Posterior vena cava (tissue), 2 donors: ENCODE measurements around the gene RNF224. TPM values are rescaled to one million over a fixed set of nuclear protein-coding genes. Genes with fewer than 3 reads are reported as not detected.

Source experiments
- DNase-seq: peaks from one replicate; pipeline ENCODE4 v3.0.0-alpha.2; 2020; ENCODE audit warnings: low spot score
- intact Hi-C, 2 donors: fragments of 100-400 bp; cut with DNase I; formaldehyde crosslinking; loops; one replicate each; pipeline versions ENCODE4 v1.14.1 to v1.14.2; 2022 to 2023
- long read RNA-seq, 2 donors: library from polyadenylated mRNA; unstranded; transcript quantifications; one replicate each; pipeline ENCODE4 v2.0.0, GENCODE V29; 2020 to 2021
- total RNA-seq, 2 donors: library from RNA; stranded (reverse); fragmentation: NEBNext Ultra II Directional; extraction: Animal tissue kit (Norgen Biotek cat#: 25700); gene quantifications; one replicate each; pipeline ENCODE4 v1.2.1, GENCODE V29; 2021
- donor health status: DM: yes; HTN: yes; CAD: no.
- donor health status: DM: yes; HTN: yes; CAD: no.

Gene RNF224
- total RNA-seq, result not detected
- long read RNA-seq, donor 1, result 0 reads
- long read RNA-seq, donor 2, result 0 reads

- intact Hi-C loops, result loop anchor here in 1 of 2 donors (5.0 kb wide), 1 partner anchor 110 kb away; no protein-coding TSS in a partner anchor
- peak; percentile 92 for DNase-seq
These were observed at the start of gene RNF224 for GRCh38 chr9:137227054-137227852. Gene RNF224 (plus strand): TSS chr9:137227502. CDS start chr9:137228336, 834 bp downstream.

GRCh38 chr9:137178201-137178938 is 48.9 kb upstream of the RNF224 start:
- intact Hi-C loops, result no loop called here
- DNase-seq, result no peak

- intact Hi-C loops, result no loop called here
These were observed 48.2 kb upstream of the RNF224 start for GRCh38 chr9:137178939-137179630.

GRCh38 chr9:137179761-137180160 is 47.5 kb upstream of the RNF224 start:
- no peak for DNase-seq
- intact Hi-C loops, result no loop called here

More at GRCh38 chr9:137178939-137179630, 48.2 kb upstream of the RNF224 start:
- no peak for DNase-seq

GRCh38 chr9:137180491-137180890 is 46.8 kb upstream of the RNF224 start:
- no peak for DNase-seq

GRCh38 chr9:137181680-137182079 is 45.6 kb upstream of the RNF224 start:
- DNase-seq, result no peak
- intact Hi-C loops, result no loop called here

More at GRCh38 chr9:137180491-137180890, 46.8 kb upstream of the RNF224 start:
- intact Hi-C loops, result no loop called here

- intact Hi-C loops, result no loop called here
- DNase-seq, result no peak
These were observed 44.5 kb upstream of the RNF224 start for GRCh38 chr9:137182836-137183235.

GRCh38 chr9:137183980-137184595 is 43.2 kb upstream of the RNF224 start:
- intact Hi-C loops, result no loop called here
- DNase-seq, result no peak

- DNase-seq, result no peak
- intact Hi-C loops, result no loop called here
These were observed 42.2 kb upstream of the RNF224 start for GRCh38 chr9:137184881-137185660.

- intact Hi-C loops, result no loop called here
- DNase-seq, result no peak
These were observed 41.4 kb upstream of the RNF224 start for GRCh38 chr9:137185921-137186320.

- intact Hi-C loops, result no loop called here
- no peak for DNase-seq
These were observed 40.9 kb upstream of the RNF224 start for GRCh38 chr9:137186385-137186784.

GRCh38 chr9:137187386-137187785 is 39.9 kb upstream of the RNF224 start:
- no peak for DNase-seq
- intact Hi-C loops, result no loop called here

GRCh38 chr9:137188086-137188489 is 39.2 kb upstream of the RNF224 start:
- DNase-seq, result no peak
- intact Hi-C loops, result no loop called here

GRCh38 chr9:137188490-137189296 is 38.6 kb upstream of the RNF224 start, which contains the start of the genes ANAPC2 and SSNA1:
Gene ANAPC2 (minus strand): TSS chr9:137188560. CDS start chr9:137188532, 28 bp downstream.
Gene SSNA1 (plus strand): TSS chr9:137188676. CDS start chr9:137188727, 51 bp downstream.
- intact Hi-C loops, result no loop called here
- peak; percentile 98 for DNase-seq

- no peak for DNase-seq
- intact Hi-C loops, result no loop called here
These were observed 37.7 kb upstream of the RNF224 start for GRCh38 chr9:137189297-137190295.

GRCh38 chr9:137190315-137190856 is 36.9 kb upstream of the RNF224 start:
- no peak for DNase-seq
- intact Hi-C loops, result no loop called here
